Upper lobe of right lung (tissue), 1 donor: Measurements from ENCODE around the gene CISH. TPM values are rescaled to one million over a fixed set of nuclear protein-coding genes. Genes with fewer than 3 reads are reported as not detected.

Experiments
- ATAC-seq: fragments of 200-7000 bp; cut with Tn5 transposase; one replicate; pipeline ENCODE4 v1.9.1; 2020; ENCODE audit warnings: mild to moderate bottlenecking, moderate library complexity
- DNase-seq: peaks from one replicate; pipeline ENCODE4 v3.0.0-alpha.2; 2020
- H3K27ac ChIP-seq: fragments of 200-600 bp; one replicate; pipeline ENCODE4 v1.8.0; 2022
- H3K27me3 ChIP-seq: fragments of 200-600 bp; one replicate; pipeline ENCODE4 v1.8.0; 2022; ENCODE audit warnings: mild to moderate bottlenecking
- H3K36me3 ChIP-seq: fragments of 200-600 bp; one replicate; pipeline ENCODE4 v1.8.0; 2022
- H3K4me1 ChIP-seq: fragments of 200-600 bp; one replicate; pipeline ENCODE4 v1.8.0; 2022
- H3K4me3 ChIP-seq: fragments of 200-600 bp; one replicate; pipeline ENCODE4 v1.8.0; 2022; ENCODE audit warnings: mild to moderate bottlenecking
- H3K9me3 ChIP-seq: fragments of 200-600 bp; one replicate; pipeline ENCODE4 v1.8.0; 2022
- CTCF ChIP-seq: fragments of 200-600 bp; IDR thresholded peaks from one replicate; pipeline ENCODE4 v1.8.0; 2022; ENCODE audit warnings: antibody characterized with exemption
- intact Hi-C: fragments of 100-400 bp; cut with DNase I; formaldehyde crosslinking; loops from one replicate; pipeline ENCODE4 v1.11.0; 2022
- total RNA-seq: library from RNA; stranded (reverse); fragmentation: NEBNext Ultra II Directional; extraction: Animal tissue kit (Norgen Biotek cat#: 25700); gene quantifications from one replicate; pipeline ENCODE4 v1.2.1, GENCODE V29; 2021
- donor health status: DM: no; HTN: yes; CAD: no; lungs with severe emphysema.

CISH gene
- total RNA-seq, 1 donor from 2014 or later: 71.6 TPM

DNA sequence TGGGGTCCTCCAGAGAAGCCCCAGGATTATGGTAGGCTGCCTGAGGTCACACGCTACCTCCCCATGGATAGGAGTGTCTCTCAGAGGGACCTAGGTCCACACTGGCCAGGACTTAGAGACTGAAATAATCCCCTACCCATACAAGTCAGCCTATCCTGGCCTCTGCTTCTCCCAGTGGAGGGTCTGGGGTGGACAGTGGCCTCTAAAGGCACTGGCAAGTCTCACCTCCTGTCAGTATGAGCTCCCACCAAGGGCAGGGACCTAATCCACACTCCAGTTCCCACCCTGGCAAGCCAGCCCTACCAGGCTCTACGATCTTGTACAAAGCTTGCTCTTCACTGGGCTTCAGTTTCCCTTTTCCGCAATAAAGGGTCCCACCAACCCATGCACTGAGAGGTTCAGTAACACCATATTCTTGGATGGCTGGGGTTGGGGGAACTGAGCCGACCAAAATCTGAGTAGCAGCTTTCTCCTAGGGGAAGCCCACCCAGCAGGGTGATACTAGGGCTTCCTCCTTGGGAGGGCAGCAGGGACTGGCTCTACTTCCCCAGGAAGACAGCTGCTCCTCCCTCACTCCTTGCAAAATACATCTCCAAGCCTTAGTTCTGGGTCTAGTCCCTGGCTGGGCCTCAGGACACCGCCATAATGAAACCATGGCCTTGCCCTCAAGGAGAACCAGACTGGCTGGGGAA, 2.4 kb downstream of the CISH start:
- Histone ChIP-seq H3K4me1 (peaks cover 76% of the 10 kb centered on the region), H3K4me3 (peak overlapping the region; percentile 83), H3K36me3 (peaks cover 47% of the 10 kb centered on the region), H3K27me3 (no peaks in the 10 kb centered on the region), H3K27ac (peak overlapping the region; percentile 91), H3K9me3 (no peaks in the 10 kb centered on the region)
- intact Hi-C loops: no loop called here
- DNase-seq (no peak), ATAC-seq (no peak)
- no peak for TF ChIP-seq CTCF

DNA sequence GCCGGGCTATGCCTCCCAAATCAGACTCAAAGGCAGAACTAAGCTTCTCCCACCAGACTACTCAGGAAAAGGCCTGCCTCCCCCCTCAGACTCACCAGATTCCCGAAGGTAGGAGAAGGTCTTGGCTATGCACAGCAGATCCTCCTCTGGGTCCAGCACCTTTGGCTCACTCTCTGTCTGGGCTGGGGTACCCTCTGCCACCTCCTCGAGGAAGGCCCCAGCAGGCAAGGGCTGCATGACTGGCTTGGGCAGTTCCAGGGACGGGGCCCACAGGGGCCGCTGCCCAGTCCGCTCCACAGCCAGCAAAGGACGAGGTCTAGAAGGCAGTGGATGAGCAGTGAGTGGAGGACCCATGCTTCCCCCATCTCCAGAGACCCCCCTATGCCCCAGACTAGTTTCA, 3.3 kb downstream of the CISH start:
- no peaks in the 10 kb centered on the region for H3K27me3 ChIP-seq
- no peak for TF ChIP-seq CTCF
- peaks cover 79% of the 10 kb centered on the region for H3K4me1 ChIP-seq
- H3K36me3 ChIP-seq: peaks cover 50% of the 10 kb centered on the region
- no peaks in the 10 kb centered on the region for H3K9me3 ChIP-seq
- peak overlapping the region; percentile 91 for H3K27ac ChIP-seq
- ATAC-seq (no peak), DNase-seq (no peak)
- H3K4me3 ChIP-seq: peak overlapping the region; percentile 83
- intact Hi-C loops: no loop called here

GRCh38 chr3:50607271-50608091, 4.1 kb downstream of the CISH start:
- Histone ChIP-seq H3K27ac (peak overlapping the region; percentile 91), H3K9me3 (no peaks in the 10 kb centered on the region), H3K36me3 (peaks cover 50% of the 10 kb centered on the region), H3K27me3 (no peaks in the 10 kb centered on the region), H3K4me3 (peak overlapping the region; percentile 83), H3K4me1 (peaks cover 79% of the 10 kb centered on the region)
- DNase-seq (no peak), ATAC-seq (no peak)
- no peak for TF ChIP-seq CTCF
- intact Hi-C loops: no loop called here

DNA sequence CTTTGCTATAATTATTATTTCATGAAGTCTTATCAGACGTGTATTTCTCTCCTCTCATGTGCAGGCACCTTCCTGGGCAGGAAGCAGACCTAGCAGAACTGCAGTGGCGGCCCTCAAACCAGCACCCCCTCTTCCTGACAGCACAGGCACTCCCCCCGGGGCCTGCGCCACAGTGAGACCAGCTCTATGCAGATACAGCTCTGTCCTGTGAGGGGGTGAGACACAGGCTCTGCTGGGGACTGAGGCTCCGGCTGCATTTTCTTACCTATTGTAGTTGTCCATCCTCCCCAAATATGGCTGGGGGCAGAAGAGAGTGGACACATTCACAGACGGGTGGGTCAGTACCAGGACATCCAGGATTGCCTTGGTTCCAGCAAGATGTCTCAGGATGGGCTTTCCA, 5.0 kb downstream of the CISH start:
- H3K36me3 ChIP-seq: peaks cover 50% of the 10 kb centered on the region
- no peak for DNase-seq
- peak overlapping the region; percentile 83 for H3K4me3 ChIP-seq
- H3K4me1 ChIP-seq: peaks cover 84% of the 10 kb centered on the region
- no peaks in the 10 kb centered on the region for H3K9me3 ChIP-seq
- intact Hi-C loops: no loop called here
- H3K27me3 ChIP-seq: no peaks in the 10 kb centered on the region
- H3K27ac ChIP-seq: peak overlapping the region; percentile 91
- TF ChIP-seq CTCF: no peak
- ATAC-seq: no peak

GRCh38 chr3:50605901-50606326, 5.7 kb downstream of the CISH start:
- Histone ChIP-seq H3K27me3 (no peaks in the 10 kb centered on the region), H3K36me3 (peaks cover 50% of the 10 kb centered on the region), H3K27ac (peak overlapping the region; percentile 91), H3K9me3 (no peaks in the 10 kb centered on the region), H3K4me1 (peaks cover 90% of the 10 kb centered on the region), H3K4me3 (peak overlapping the region; percentile 83)
- ATAC-seq: peak; percentile 8
- DNase-seq: no peak
- TF ChIP-seq CTCF: no peak
- intact Hi-C loops: no loop called here
